DOHH2 (cell line): ENCODE measurements around the gene FBLN2.

Source experiments
- H3F3A ChIP-seq: fragments of 200-600 bp; sonication (generic), shearing (Covaris generic); 2 replicates; pipeline ENCODE4 v1.6.0; 2016; ENCODE audit warnings: antibody characterized with exemption, mild to moderate bottlenecking; ENCODE audit not compliant: control insufficient read depth, insufficient read depth
- H3K27ac ChIP-seq: fragments of 200-600 bp; sonication (generic); 2 replicates; pipeline ENCODE4 v1.5.1; 2014; ENCODE audit warnings: low read depth, mild to moderate bottlenecking, low read length, moderate library complexity
- H3K27me3 ChIP-seq: fragments of 200-600 bp; sonication (generic); 2 replicates; pipeline ENCODE4 v1.6.1; 2014; ENCODE audit warnings: mild to moderate bottlenecking, low read length, mixed read lengths; ENCODE audit not compliant: control insufficient read depth
- H3K36me3 ChIP-seq: fragments of 200-600 bp; sonication (generic); 2 replicates; pipeline ENCODE4 v1.6.1; 2014; ENCODE audit warnings: mild to moderate bottlenecking, low read length, moderate library complexity, mixed read lengths; ENCODE audit not compliant: control insufficient read depth
- H3K4me1 ChIP-seq: fragments of 200-600 bp; sonication (generic); 2 replicates; pipeline ENCODE4 v1.6.1; 2014; ENCODE audit warnings: mild to moderate bottlenecking, low read length, mixed read lengths; ENCODE audit not compliant: control insufficient read depth
- H3K4me2 ChIP-seq: fragments of 200-600 bp; sonication (generic); 2 replicates; pipeline ENCODE4 v1.6.0; 2014; ENCODE audit warnings: mild to moderate bottlenecking, low read length, moderate library complexity
- H3K4me3 ChIP-seq: fragments of 200-600 bp; sonication (generic); 2 replicates; pipeline ENCODE4 v1.5.1; 2014; ENCODE audit warnings: mild to moderate bottlenecking, low read length, mixed read lengths
- H3K79me2 ChIP-seq: fragments of 200-600 bp; sonication (generic); 2 replicates; pipeline ENCODE4 v1.6.1; 2014; ENCODE audit warnings: mild to moderate bottlenecking, low read length, mixed read lengths; ENCODE audit not compliant: control insufficient read depth
- H3K9me2 ChIP-seq: fragments of 200-600 bp; sonication (generic); replicated peaks from 2 replicates; pipeline ENCODE4 v1.6.1; 2014; ENCODE audit warnings: mild to moderate bottlenecking, low read length, mixed read lengths; ENCODE audit not compliant: control insufficient read depth
- H3K9me3 ChIP-seq: fragments of 200-600 bp; sonication (generic); 2 replicates; pipeline ENCODE4 v1.6.1; 2014; ENCODE audit warnings: antibody characterized with exemption, low read length, mixed read lengths; ENCODE audit not compliant: control insufficient read depth, insufficient read depth
- H4K20me1 ChIP-seq: fragments of 200-600 bp; sonication (generic); 2 replicates; pipeline ENCODE4 v1.6.0; 2014; ENCODE audit warnings: low read depth, mild to moderate bottlenecking, antibody characterized with exemption, low read length, moderate library complexity; ENCODE audit not compliant: control insufficient read depth, insufficient read depth
- CTCF ChIP-seq: fragments of 200-600 bp; sonication (generic); IDR thresholded peaks from one replicate; pipeline ENCODE4 v1.5.1; 2014; ENCODE audit warnings: antibody characterized with exemption, mild to moderate bottlenecking, low read depth, low read length; ENCODE audit not compliant: poor library complexity, severe bottlenecking
- EZH2phosphoT487 ChIP-seq: fragments of 200-600 bp; sonication (generic); IDR thresholded peaks from 2 replicates; pipeline ENCODE4 v1.6.1; 2017; ENCODE audit warnings: borderline replicate concordance, mild to moderate bottlenecking, antibody characterized with exemption, low read length, moderate library complexity, mixed read lengths

Gene FBLN2

GRCh38 chr3:13620281-13620680, 71.4 kb downstream of the FBLN2 start:
- Histone ChIP-seq H3K9me2 (no peaks in the 10 kb centered on the region), H4K20me1 (no peaks in the 10 kb centered on the region), H3K79me2 (no peaks in the 10 kb centered on the region), H3K4me3 (no peak overlapping the region), H3K4me1 (no peaks in the 10 kb centered on the region), H3K36me3 (no peaks in the 10 kb centered on the region), H3K27me3 (no peaks in the 10 kb centered on the region), H3K4me2 (no peak overlapping the region), H3K27ac (no peak overlapping the region), H3F3A (no peaks in the 10 kb centered on the region), H3K9me3 (no peaks in the 10 kb centered on the region)
- TF ChIP-seq EZH2phosphoT487: no peak
- TF ChIP-seq CTCF: no peak

GRCh38 chr3:13620776-13621365, 71.9 kb downstream of the FBLN2 start:
- no peaks in the 10 kb centered on the region for H3F3A ChIP-seq
- no peaks in the 10 kb centered on the region for H3K36me3 ChIP-seq
- no peaks in the 10 kb centered on the region for H4K20me1 ChIP-seq
- no peak overlapping the region for H3K27ac ChIP-seq
- H3K9me2 ChIP-seq: no peaks in the 10 kb centered on the region
- H3K4me2 ChIP-seq: no peak overlapping the region
- no peaks in the 10 kb centered on the region for H3K79me2 ChIP-seq
- H3K4me1 ChIP-seq: no peaks in the 10 kb centered on the region
- no peaks in the 10 kb centered on the region for H3K27me3 ChIP-seq
- no peaks in the 10 kb centered on the region for H3K9me3 ChIP-seq
- H3K4me3 ChIP-seq: no peak overlapping the region
- no peak for TF ChIP-seq CTCF

- Histone ChIP-seq H3K79me2 (no peaks in the 10 kb centered on the region), H3K27ac (no peak overlapping the region), H3K4me3 (no peak overlapping the region), H3K27me3 (no peaks in the 10 kb centered on the region), H3K36me3 (no peaks in the 10 kb centered on the region), H3K9me2 (no peaks in the 10 kb centered on the region), H3F3A (no peaks in the 10 kb centered on the region), H3K4me2 (no peak overlapping the region), H3K9me3 (no peaks in the 10 kb centered on the region), H3K4me1 (no peaks in the 10 kb centered on the region), H4K20me1 (no peaks in the 10 kb centered on the region)
- TF ChIP-seq CTCF: no peak
- no peak for TF ChIP-seq EZH2phosphoT487
Measured at GRCh38 chr3:13621381-13622221, 72.7 kb downstream of the FBLN2 start.
